Spleen (tissue), 7 donors: ENCODE results near the gene ZBTB7C.

Source experiments
- POLR2A ChIP-seq, 3 donors: fragments of 450-650 bp; IDR thresholded peaks; one replicate each; pipeline ENCODE4 v1.5.1; 2017; ENCODE audit warnings: antibody characterized with exemption in 3 of 3, mild to moderate bottlenecking in 1 of 3
- TF ChIP-seq, protein P1 (sequence below), 11 experiments: fragments of 200-600 bp in 7 of 11; fragments of 450-650 bp in 4 of 11; sonication (generic) in 4 of 11; IDR thresholded peaks in 8 of 11; conservative IDR thresholded peaks in 3 of 11; 1 replicate in 7 of 11; 2 replicates in 4 of 11; pipeline versions ENCODE4 v1.4.0 to v1.8.0; 2016 to 2021; ENCODE audit warnings: antibody characterized with exemption in 11 of 11, inconsistent platforms in 4 of 11, mild to moderate bottlenecking in 1 of 11
- donor health status: DM: no; HTN: no; CAD: no; lungs with moderate emphysema.
- donor health status: DM: no; HTN: no; CAD: no.
- donor health status: DM: no; HTN: no; CAD: no.

DNA sequence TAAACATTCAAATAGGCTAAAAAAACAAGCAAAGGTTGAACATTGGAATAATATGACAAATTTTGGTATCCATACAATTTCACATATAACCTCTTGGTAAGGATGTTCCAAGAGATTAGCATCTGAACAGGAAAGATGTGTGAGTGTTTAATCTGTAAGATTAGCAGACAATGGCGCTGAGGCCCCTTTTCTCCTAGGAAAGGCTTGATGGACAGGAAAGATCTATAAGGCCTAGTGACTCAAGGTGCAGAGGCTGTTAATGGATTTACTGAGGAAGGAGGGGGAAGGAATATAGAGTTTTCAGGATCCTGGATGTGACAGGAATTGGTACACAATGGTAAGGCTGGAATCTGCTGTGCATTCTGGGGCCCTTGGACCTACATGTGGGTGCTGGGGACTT, 430.6 kb downstream of the ZBTB7C start:
- no peak for TF ChIP-seq POLR2A (IDR thresholded peaks at IDR 0.05)
- TF ChIP-seq, protein P1, sequence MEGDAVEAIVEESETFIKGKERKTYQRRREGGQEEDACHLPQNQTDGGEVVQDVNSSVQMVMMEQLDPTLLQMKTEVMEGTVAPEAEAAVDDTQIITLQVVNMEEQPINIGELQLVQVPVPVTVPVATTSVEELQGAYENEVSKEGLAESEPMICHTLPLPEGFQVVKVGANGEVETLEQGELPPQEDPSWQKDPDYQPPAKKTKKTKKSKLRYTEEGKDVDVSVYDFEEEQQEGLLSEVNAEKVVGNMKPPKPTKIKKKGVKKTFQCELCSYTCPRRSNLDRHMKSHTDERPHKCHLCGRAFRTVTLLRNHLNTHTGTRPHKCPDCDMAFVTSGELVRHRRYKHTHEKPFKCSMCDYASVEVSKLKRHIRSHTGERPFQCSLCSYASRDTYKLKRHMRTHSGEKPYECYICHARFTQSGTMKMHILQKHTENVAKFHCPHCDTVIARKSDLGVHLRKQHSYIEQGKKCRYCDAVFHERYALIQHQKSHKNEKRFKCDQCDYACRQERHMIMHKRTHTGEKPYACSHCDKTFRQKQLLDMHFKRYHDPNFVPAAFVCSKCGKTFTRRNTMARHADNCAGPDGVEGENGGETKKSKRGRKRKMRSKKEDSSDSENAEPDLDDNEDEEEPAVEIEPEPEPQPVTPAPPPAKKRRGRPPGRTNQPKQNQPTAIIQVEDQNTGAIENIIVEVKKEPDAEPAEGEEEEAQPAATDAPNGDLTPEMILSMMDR (IDR thresholded peaks at IDR 0.05 in 8 of 11, conservative IDR thresholded peaks at IDR 0.05 in 3 of 11) = no peak
